OCI-LY3 (cell line): ENCODE data around the gene GPR146.

Experiments
- EZH2phosphoT487 ChIP-seq: fragments of 200-600 bp; shearing (Covaris generic); IDR thresholded peaks from 2 replicates; pipeline ENCODE4 v1.6.1; 2018; ENCODE audit warnings: antibody characterized with exemption, mixed run types, low read depth
- TF ChIP-seq, protein P1 (sequence below): fragments of 200-600, 300-600 bp; sonication (generic); IDR thresholded peaks from 2 replicates; pipeline ENCODE4 v1.5.1; 2014; ENCODE audit warnings: antibody characterized with exemption, low read length, low read depth

DNA sequence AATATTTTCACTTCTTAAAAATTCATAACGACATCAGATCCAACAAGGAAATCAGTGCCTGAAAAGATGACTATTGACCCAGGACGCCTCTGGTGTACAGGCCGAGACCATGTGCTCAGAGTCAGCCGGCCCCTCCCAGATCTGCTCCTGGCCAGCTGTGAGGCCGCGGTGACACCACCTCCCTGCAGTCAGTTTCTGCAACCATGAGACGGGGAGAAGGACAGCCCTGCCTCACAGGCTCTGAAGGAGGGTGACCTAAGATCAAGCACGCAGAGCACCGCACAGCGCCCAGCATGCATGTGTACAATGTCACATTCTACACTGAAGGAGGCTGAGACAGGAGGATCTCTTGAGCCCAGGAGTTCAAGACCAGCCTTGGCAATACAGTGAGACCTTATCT lies 40.9 kb downstream of the GPR146 start:
- TF ChIP-seq, protein P1, sequence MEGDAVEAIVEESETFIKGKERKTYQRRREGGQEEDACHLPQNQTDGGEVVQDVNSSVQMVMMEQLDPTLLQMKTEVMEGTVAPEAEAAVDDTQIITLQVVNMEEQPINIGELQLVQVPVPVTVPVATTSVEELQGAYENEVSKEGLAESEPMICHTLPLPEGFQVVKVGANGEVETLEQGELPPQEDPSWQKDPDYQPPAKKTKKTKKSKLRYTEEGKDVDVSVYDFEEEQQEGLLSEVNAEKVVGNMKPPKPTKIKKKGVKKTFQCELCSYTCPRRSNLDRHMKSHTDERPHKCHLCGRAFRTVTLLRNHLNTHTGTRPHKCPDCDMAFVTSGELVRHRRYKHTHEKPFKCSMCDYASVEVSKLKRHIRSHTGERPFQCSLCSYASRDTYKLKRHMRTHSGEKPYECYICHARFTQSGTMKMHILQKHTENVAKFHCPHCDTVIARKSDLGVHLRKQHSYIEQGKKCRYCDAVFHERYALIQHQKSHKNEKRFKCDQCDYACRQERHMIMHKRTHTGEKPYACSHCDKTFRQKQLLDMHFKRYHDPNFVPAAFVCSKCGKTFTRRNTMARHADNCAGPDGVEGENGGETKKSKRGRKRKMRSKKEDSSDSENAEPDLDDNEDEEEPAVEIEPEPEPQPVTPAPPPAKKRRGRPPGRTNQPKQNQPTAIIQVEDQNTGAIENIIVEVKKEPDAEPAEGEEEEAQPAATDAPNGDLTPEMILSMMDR, result no peak
- TF ChIP-seq EZH2phosphoT487, result no peak
